K562 (cell line): ENCODE measurements around the gene STARD6. TPM values are rescaled to one million over a fixed set of nuclear protein-coding genes. Genes with fewer than 3 reads are reported as not detected.

Experiments
- HDAC6 ChIP-seq: IDR thresholded peaks from 2 replicates; pipeline ENCODE4 v1.6.1; 2012; ENCODE audit warnings: low read depth, mild to moderate bottlenecking, control low read depth, inconsistent platforms, low read length, moderate library complexity
- U2AF1 ChIP-seq: fragments of 200-400 bp; formaldehyde crosslinking; optimal IDR thresholded peaks from 2 replicates; pipeline ENCODE3; 2017; ENCODE audit warnings: mild to moderate bottlenecking, low read depth, low read length, moderate library complexity
- ZNF41 ChIP-seq: fragments of 250-450 bp; sonication (Bioruptor Pico); conservative IDR thresholded peaks from 2 replicates; pipeline ENCODE4 v1.4.0; 2020; ENCODE audit warnings: mild to moderate bottlenecking
- ZNF561 ChIP-seq: fragments of 450-650 bp; formaldehyde crosslinking; conservative IDR thresholded peaks from 2 replicates; pipeline ENCODE4 v1.4.0; 2020; ENCODE audit warnings: mild to moderate bottlenecking, moderate library complexity
- polyA plus RNA-seq, 8 experiments: library from polyadenylated mRNA; depleted of rRNA in 4 of 8; stranded (reverse) in 5 of 8; unstranded in 3 of 8; fragments of >200 nt; fragmentation: Nextera tagmentation in 2 of 8; fragmentation: Illumina TruSeq in 1 of 8; extraction: Ambion mirVana in 2 of 8; extraction: Trizol in 1 of 8; gene quantifications; 2 replicates each; pipeline versions ENCODE4 v1.2.1 to v1.2.3, GENCODE V29; 2011 to 2014; ENCODE audit warnings: inconsistent platforms in 1 of 8, missing spikeins in 1 of 8
- total RNA-seq, 7 experiments: library from RNA; depleted of rRNA in 6 of 7; stranded (reverse); fragments of >200 nt in 6 of 7; fragmentation: Illumina TruSeq in 2 of 7; extraction: Trizol in 2 of 7; gene quantifications; 2 replicates each; pipeline versions ENCODE4 v1.2.1 to v1.2.3, GENCODE V29; 2011 to 2021; ENCODE audit warnings: low replicate concordance in 1 of 7
- TF ChIP-seq, protein P1 (sequence below): fragments of 250-450 bp; sonication (Bioruptor Pico); IDR thresholded peaks from 2 replicates; pipeline ENCODE4 v1.4.0; 2020; ENCODE audit warnings: mild to moderate bottlenecking, moderate library complexity
- TF ChIP-seq, protein P2 (sequence below): fragments of 450-650 bp; IDR thresholded peaks from 2 replicates; pipeline ENCODE4 v1.6.1; 2016; ENCODE audit warnings: mild to moderate bottlenecking, moderate library complexity
- TF ChIP-seq, protein P3 (sequence below): fragments of 150-350 bp; conservative IDR thresholded peaks from 2 replicates; pipeline ENCODE4 v1.6.1; 2014; ENCODE audit warnings: low read length

STARD6 gene
- total and polyA plus RNA-seq, 9 of the 15 experiments (the other 6 are each of a cell fraction or from before 2014, with no cell fraction given) = 0.11 to 0.15 TPM; not detected in 7

GRCh38 chr18:54351186-54351585, 6.5 kb downstream of the STARD6 start (continued):
- TF ChIP-seq, protein P1, sequence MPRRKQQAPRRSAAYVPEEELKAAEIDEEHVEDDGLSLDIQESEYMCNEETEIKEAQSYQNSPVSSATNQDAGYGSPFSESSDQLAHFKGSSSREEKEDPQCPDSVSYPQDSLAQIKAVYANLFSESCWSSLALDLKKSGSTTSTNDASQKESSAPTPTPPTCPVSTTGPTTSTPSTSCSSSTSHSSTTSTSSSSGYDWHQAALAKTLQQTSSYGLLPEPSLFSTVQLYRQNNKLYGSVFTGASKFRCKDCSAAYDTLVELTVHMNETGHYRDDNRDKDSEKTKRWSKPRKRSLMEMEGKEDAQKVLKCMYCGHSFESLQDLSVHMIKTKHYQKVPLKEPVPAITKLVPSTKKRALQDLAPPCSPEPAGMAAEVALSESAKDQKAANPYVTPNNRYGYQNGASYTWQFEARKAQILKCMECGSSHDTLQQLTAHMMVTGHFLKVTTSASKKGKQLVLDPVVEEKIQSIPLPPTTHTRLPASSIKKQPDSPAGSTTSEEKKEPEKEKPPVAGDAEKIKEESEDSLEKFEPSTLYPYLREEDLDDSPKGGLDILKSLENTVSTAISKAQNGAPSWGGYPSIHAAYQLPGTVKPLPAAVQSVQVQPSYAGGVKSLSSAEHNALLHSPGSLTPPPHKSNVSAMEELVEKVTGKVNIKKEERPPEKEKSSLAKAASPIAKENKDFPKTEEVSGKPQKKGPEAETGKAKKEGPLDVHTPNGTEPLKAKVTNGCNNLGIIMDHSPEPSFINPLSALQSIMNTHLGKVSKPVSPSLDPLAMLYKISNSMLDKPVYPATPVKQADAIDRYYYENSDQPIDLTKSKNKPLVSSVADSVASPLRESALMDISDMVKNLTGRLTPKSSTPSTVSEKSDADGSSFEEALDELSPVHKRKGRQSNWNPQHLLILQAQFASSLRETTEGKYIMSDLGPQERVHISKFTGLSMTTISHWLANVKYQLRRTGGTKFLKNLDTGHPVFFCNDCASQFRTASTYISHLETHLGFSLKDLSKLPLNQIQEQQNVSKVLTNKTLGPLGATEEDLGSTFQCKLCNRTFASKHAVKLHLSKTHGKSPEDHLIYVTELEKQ (CRISPR knock-in tag) = no peak
- TF ChIP-seq, protein P2, sequence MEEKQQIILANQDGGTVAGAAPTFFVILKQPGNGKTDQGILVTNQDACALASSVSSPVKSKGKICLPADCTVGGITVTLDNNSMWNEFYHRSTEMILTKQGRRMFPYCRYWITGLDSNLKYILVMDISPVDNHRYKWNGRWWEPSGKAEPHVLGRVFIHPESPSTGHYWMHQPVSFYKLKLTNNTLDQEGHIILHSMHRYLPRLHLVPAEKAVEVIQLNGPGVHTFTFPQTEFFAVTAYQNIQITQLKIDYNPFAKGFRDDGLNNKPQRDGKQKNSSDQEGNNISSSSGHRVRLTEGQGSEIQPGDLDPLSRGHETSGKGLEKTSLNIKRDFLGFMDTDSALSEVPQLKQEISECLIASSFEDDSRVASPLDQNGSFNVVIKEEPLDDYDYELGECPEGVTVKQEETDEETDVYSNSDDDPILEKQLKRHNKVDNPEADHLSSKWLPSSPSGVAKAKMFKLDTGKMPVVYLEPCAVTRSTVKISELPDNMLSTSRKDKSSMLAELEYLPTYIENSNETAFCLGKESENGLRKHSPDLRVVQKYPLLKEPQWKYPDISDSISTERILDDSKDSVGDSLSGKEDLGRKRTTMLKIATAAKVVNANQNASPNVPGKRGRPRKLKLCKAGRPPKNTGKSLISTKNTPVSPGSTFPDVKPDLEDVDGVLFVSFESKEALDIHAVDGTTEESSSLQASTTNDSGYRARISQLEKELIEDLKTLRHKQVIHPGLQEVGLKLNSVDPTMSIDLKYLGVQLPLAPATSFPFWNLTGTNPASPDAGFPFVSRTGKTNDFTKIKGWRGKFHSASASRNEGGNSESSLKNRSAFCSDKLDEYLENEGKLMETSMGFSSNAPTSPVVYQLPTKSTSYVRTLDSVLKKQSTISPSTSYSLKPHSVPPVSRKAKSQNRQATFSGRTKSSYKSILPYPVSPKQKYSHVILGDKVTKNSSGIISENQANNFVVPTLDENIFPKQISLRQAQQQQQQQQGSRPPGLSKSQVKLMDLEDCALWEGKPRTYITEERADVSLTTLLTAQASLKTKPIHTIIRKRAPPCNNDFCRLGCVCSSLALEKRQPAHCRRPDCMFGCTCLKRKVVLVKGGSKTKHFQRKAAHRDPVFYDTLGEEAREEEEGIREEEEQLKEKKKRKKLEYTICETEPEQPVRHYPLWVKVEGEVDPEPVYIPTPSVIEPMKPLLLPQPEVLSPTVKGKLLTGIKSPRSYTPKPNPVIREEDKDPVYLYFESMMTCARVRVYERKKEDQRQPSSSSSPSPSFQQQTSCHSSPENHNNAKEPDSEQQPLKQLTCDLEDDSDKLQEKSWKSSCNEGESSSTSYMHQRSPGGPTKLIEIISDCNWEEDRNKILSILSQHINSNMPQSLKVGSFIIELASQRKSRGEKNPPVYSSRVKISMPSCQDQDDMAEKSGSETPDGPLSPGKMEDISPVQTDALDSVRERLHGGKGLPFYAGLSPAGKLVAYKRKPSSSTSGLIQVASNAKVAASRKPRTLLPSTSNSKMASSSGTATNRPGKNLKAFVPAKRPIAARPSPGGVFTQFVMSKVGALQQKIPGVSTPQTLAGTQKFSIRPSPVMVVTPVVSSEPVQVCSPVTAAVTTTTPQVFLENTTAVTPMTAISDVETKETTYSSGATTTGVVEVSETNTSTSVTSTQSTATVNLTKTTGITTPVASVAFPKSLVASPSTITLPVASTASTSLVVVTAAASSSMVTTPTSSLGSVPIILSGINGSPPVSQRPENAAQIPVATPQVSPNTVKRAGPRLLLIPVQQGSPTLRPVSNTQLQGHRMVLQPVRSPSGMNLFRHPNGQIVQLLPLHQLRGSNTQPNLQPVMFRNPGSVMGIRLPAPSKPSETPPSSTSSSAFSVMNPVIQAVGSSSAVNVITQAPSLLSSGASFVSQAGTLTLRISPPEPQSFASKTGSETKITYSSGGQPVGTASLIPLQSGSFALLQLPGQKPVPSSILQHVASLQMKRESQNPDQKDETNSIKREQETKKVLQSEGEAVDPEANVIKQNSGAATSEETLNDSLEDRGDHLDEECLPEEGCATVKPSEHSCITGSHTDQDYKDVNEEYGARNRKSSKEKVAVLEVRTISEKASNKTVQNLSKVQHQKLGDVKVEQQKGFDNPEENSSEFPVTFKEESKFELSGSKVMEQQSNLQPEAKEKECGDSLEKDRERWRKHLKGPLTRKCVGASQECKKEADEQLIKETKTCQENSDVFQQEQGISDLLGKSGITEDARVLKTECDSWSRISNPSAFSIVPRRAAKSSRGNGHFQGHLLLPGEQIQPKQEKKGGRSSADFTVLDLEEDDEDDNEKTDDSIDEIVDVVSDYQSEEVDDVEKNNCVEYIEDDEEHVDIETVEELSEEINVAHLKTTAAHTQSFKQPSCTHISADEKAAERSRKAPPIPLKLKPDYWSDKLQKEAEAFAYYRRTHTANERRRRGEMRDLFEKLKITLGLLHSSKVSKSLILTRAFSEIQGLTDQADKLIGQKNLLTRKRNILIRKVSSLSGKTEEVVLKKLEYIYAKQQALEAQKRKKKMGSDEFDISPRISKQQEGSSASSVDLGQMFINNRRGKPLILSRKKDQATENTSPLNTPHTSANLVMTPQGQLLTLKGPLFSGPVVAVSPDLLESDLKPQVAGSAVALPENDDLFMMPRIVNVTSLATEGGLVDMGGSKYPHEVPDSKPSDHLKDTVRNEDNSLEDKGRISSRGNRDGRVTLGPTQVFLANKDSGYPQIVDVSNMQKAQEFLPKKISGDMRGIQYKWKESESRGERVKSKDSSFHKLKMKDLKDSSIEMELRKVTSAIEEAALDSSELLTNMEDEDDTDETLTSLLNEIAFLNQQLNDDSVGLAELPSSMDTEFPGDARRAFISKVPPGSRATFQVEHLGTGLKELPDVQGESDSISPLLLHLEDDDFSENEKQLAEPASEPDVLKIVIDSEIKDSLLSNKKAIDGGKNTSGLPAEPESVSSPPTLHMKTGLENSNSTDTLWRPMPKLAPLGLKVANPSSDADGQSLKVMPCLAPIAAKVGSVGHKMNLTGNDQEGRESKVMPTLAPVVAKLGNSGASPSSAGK = no peak
- TF ChIP-seq ZNF41 (CRISPR knock-in tag) (no peak), ZNF561 (CRISPR knock-in tag) (no peak), U2AF1 (no peak), HDAC6 (no peak)
- TF ChIP-seq, protein P3, sequence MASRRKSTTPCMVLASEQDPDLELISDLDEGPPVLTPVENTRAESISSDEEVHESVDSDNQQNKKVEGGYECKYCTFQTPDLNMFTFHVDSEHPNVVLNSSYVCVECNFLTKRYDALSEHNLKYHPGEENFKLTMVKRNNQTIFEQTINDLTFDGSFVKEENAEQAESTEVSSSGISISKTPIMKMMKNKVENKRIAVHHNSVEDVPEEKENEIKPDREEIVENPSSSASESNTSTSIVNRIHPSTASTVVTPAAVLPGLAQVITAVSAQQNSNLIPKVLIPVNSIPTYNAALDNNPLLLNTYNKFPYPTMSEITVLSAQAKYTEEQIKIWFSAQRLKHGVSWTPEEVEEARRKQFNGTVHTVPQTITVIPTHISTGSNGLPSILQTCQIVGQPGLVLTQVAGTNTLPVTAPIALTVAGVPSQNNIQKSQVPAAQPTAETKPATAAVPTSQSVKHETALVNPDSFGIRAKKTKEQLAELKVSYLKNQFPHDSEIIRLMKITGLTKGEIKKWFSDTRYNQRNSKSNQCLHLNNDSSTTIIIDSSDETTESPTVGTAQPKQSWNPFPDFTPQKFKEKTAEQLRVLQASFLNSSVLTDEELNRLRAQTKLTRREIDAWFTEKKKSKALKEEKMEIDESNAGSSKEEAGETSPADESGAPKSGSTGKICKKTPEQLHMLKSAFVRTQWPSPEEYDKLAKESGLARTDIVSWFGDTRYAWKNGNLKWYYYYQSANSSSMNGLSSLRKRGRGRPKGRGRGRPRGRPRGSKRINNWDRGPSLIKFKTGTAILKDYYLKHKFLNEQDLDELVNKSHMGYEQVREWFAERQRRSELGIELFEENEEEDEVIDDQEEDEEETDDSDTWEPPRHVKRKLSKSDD = no peak
